Activated T-helper 17 cell treated with anti-CD3 and anti-CD28 coated beads, Interleukin-2, amount 50 U/mL, for 72 hours (primary cell): Measurements from ENCODE around the gene GJD3. TPM values are rescaled to one million over a fixed set of nuclear protein-coding genes. Genes with fewer than 3 reads are reported as not detected.
"Not testable (repeated sequence)": the region's sequence is repeated elsewhere in the genome, so short reads cannot be mapped to it uniquely, and the experiment has no call there.

Experiments
- ATAC-seq: fragments of 150-1000 bp; cut with Tn5 transposase; replicated peaks from 2 replicates; pipeline ENCODE4 v1.10.0; 2021; ENCODE audit warnings: mild to moderate bottlenecking, moderate library complexity
- H3K27ac Mint-ChIP-seq: one replicate; pipeline ENCODE4 v1.8.0; 2022; ENCODE audit warnings: mixed read lengths
- H3K27me3 Mint-ChIP-seq: one replicate; pipeline ENCODE4 v1.8.0; 2022; ENCODE audit warnings: mixed read lengths
- H3K36me3 Mint-ChIP-seq: one replicate; pipeline ENCODE4 v1.8.0; 2022; ENCODE audit warnings: low read depth, mild to moderate bottlenecking, mixed read lengths
- H3K4me1 Mint-ChIP-seq: one replicate; pipeline ENCODE4 v1.8.0; 2022; ENCODE audit warnings: mixed read lengths
- H3K4me3 Mint-ChIP-seq: one replicate; pipeline ENCODE4 v1.8.0; 2022; ENCODE audit warnings: mild to moderate bottlenecking, mixed read lengths
- H3K9me3 Mint-ChIP-seq: one replicate; pipeline ENCODE4 v1.8.0; 2022; ENCODE audit warnings: mixed read lengths
- total RNA-seq, 2 donors: library from RNA; stranded (reverse); gene quantifications; one replicate each; pipeline ENCODE4 v1.2.3, GENCODE V29; 2022

Gene GJD3, protein sequence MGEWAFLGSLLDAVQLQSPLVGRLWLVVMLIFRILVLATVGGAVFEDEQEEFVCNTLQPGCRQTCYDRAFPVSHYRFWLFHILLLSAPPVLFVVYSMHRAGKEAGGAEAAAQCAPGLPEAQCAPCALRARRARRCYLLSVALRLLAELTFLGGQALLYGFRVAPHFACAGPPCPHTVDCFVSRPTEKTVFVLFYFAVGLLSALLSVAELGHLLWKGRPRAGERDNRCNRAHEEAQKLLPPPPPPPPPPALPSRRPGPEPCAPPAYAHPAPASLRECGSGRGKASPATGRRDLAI
- total RNA-seq: not detected

DNA sequence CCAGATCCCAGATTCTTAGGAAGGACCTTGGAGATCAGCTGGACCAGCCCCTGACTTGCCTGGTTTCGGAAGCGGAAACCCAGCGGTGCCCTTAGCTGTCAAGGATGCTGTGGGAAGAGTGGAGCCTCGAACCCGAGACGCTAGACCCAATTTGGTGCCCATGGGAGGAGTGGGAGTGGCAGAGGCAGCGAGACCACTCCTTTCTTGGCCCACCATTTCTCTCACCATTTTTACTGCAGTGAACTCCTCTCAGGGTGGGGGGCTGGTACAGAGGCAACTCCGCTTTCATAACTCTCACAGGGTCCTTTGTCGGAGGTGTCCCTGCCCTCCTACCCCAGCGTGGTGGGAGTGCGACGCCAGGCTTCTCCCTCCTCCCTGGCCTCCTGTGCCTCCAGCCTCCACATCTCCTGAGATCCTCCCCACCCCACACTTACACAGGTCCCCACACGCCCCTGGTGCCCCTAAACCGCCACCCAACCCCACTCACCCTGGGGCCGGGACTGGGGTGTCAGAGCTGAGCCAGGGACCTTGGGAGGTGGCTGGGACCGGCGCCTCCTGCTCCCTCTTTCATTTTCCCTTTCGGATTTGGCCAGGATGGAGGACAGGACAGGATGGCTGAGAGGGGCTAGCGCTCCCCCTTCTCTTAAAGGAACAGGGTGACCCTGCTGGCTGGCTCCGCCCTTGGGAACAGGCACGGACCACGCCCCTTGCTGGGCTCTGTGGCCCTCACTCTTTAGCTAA, at the start of gene GJD3:
Gene GJD3 (minus strand): TSS at position 617 of the 741 bp plus-strand sequence. CDS start 922 bp downstream, outside the sequence.
- H3K36me3 Mint-ChIP-seq: no peaks in the 10 kb centered on the region
- H3K9me3 Mint-ChIP-seq: no peaks in the 10 kb centered on the region
- no peaks in the 10 kb centered on the region for H3K4me1 Mint-ChIP-seq
- H3K27ac Mint-ChIP-seq: no peak within 1 kb of the TSS
- ATAC-seq: no peak
- H3K4me3 Mint-ChIP-seq: peak within 1 kb of the TSS; percentile 38
- peaks cover 13% of the 10 kb centered on the region for H3K27me3 Mint-ChIP-seq

- H3K36me3 Mint-ChIP-seq: peaks cover 85% of the 10 kb centered on the region
- not testable (repeated sequence) for H3K9me3 Mint-ChIP-seq, H3K27ac Mint-ChIP-seq, H3K27me3 Mint-ChIP-seq, H3K4me3 Mint-ChIP-seq, H3K4me1 Mint-ChIP-seq, ATAC-seq
Measured at GRCh38 chr17:40414312-40414711, 49.8 kb upstream of the GJD3 start.

DNA sequence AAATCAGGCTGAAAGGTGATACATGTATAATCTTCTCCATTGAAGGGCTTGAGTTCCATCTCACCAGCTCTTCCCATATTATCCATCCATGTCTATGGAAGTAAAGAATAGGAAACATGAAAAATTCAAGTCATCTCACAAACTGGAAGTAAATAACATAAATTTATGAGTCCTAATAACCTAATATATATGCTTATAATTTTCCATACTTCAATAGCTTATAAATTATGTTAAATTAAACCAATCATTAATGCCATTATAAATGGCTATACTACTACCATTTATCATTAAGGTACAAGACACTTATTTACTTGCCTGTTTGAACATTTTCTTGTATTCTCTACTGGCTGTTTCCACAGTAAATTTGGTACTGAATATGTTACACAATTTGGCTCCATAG, 48.3 kb upstream of the GJD3 start:
- H3K9me3 Mint-ChIP-seq: no peaks in the 10 kb centered on the region
- no peak for ATAC-seq
- peaks cover 93% of the 10 kb centered on the region for H3K36me3 Mint-ChIP-seq
- H3K4me1 Mint-ChIP-seq: peaks cover 8% of the 10 kb centered on the region
- H3K4me3 Mint-ChIP-seq: no peak overlapping the region
- H3K27ac Mint-ChIP-seq: no peak overlapping the region
- no peaks in the 10 kb centered on the region for H3K27me3 Mint-ChIP-seq

DNA sequence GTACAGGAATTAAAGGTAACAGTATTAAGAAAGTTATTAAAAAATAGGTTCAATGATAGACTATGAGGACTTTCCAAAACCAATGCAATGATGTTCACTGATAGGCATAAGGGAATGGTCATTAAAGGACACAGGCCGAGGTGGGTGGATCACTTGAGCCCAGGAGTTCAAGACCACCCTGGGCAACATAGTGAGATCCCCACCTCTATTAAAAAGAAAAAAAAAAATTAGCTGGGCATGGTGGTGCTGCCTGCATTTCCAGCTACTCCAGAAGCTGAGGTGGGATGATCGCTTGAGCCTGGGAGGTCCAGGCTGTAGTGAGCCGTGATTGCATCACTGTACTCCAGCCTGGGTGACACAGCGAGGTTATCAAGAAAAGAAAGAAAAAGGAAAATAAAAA, 47.3 kb upstream of the GJD3 start:
- H3K27me3 Mint-ChIP-seq: no peaks in the 10 kb centered on the region
- H3K36me3 Mint-ChIP-seq: peaks cover 94% of the 10 kb centered on the region
- ATAC-seq: no peak
- H3K9me3 Mint-ChIP-seq: no peaks in the 10 kb centered on the region
- no peak overlapping the region for H3K4me3 Mint-ChIP-seq
- peaks cover 8% of the 10 kb centered on the region for H3K4me1 Mint-ChIP-seq
- H3K27ac Mint-ChIP-seq: no peak overlapping the region

GRCh38 chr17:40410082-40410481, 45.5 kb upstream of the GJD3 start:
- H3K36me3 Mint-ChIP-seq: peaks cover 94% of the 10 kb centered on the region
- peaks cover 8% of the 10 kb centered on the region for H3K4me1 Mint-ChIP-seq
- no peak overlapping the region for H3K27ac Mint-ChIP-seq
- no peak overlapping the region for H3K4me3 Mint-ChIP-seq
- H3K27me3 Mint-ChIP-seq: no peaks in the 10 kb centered on the region
- no peak for ATAC-seq
- no peaks in the 10 kb centered on the region for H3K9me3 Mint-ChIP-seq

GRCh38 chr17:40409540-40409939, 45.0 kb upstream of the GJD3 start:
- H3K4me3 Mint-ChIP-seq, ATAC-seq, H3K27ac Mint-ChIP-seq, H3K9me3 Mint-ChIP-seq, H3K4me1 Mint-ChIP-seq, H3K27me3 Mint-ChIP-seq: not testable (repeated sequence)
- peaks cover 95% of the 10 kb centered on the region for H3K36me3 Mint-ChIP-seq

- Mint-ChIP-seq H3K4me3 (no peak overlapping the region), H3K9me3 (no peaks in the 10 kb centered on the region), H3K27ac (no peak overlapping the region), H3K36me3 (peaks cover 95% of the 10 kb centered on the region), H3K4me1 (peaks cover 8% of the 10 kb centered on the region), H3K27me3 (no peaks in the 10 kb centered on the region)
- ATAC-seq: no peak
Measured at GRCh38 chr17:40407460-40407859, 42.9 kb upstream of the GJD3 start.

- Mint-ChIP-seq H3K9me3 (no peaks in the 10 kb centered on the region), H3K36me3 (peaks cover 96% of the 10 kb centered on the region), H3K27me3 (no peaks in the 10 kb centered on the region), H3K4me3 (no peak overlapping the region), H3K4me1 (peaks cover 5% of the 10 kb centered on the region), H3K27ac (no peak overlapping the region)
- ATAC-seq: no peak
Measured at GRCh38 chr17:40404003-40404402, 39.5 kb upstream of the GJD3 start.

DNA sequence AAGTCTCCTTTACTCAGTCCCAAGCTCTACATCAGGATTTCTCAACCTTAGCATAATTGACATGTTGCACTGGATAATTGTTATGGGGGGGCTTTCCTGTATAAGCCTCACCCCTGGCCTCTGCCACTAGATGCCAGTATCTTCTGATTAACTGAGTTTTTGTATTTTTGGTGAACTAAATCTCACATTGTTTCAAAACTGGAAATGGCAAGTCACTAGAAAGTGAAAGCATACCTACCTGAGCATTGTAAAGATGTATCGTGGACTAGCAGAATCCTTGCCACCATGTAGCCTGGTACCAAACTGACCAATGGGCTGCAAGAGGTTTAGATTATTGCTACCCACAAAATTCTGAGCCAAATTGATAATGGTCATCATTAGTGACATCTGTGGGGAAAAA, 38.1 kb upstream of the GJD3 start:
- peaks cover 100% of the 10 kb centered on the region for H3K36me3 Mint-ChIP-seq
- H3K9me3 Mint-ChIP-seq: no peaks in the 10 kb centered on the region
- H3K4me1 Mint-ChIP-seq: peaks cover 5% of the 10 kb centered on the region
- H3K27ac Mint-ChIP-seq: no peak overlapping the region
- no peak for ATAC-seq
- H3K27me3 Mint-ChIP-seq: no peaks in the 10 kb centered on the region
- peak overlapping the region; percentile 17 for H3K4me3 Mint-ChIP-seq

GRCh38 chr17:40399185-40399584, 34.6 kb upstream of the GJD3 start:
- Mint-ChIP-seq H3K27ac (no peak overlapping the region), H3K4me3 (no peak overlapping the region), H3K9me3 (no peaks in the 10 kb centered on the region), H3K27me3 (no peaks in the 10 kb centered on the region), H3K4me1 (peaks cover 5% of the 10 kb centered on the region), H3K36me3 (peaks cover 100% of the 10 kb centered on the region)
- ATAC-seq: peak; percentile 52

- H3K27me3 Mint-ChIP-seq, ATAC-seq, H3K9me3 Mint-ChIP-seq, H3K27ac Mint-ChIP-seq, H3K4me1 Mint-ChIP-seq, H3K4me3 Mint-ChIP-seq: not testable (repeated sequence)
- H3K36me3 Mint-ChIP-seq: peaks cover 36% of the 10 kb centered on the region
Measured at GRCh38 chr17:40386555-40386954, 22.0 kb upstream of the GJD3 start.

DNA sequence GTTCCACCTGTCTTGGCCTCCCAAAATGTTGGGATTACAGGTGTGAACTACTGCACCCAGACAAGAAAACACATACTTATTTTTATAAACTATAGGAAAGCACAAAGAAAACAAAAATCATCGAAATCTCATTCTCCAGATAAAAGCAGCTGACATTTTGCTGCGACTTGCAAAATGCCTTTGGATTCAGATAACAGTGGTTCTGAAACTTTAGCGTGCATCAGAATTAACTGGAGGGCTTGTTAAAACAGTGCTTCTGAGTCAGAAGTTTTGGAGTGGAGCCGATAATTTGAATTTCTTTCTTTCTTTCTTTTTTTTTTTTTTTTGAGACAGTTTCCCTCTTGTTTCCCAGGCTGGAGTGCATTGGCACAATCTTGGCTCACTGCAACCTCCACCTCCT, 17.7 kb upstream of the GJD3 start:
- Mint-ChIP-seq H3K27me3 (no peaks in the 10 kb centered on the region), H3K27ac (no peak overlapping the region), H3K36me3 (no peaks in the 10 kb centered on the region), H3K4me3 (no peak overlapping the region), H3K9me3 (no peaks in the 10 kb centered on the region), H3K4me1 (no peaks in the 10 kb centered on the region)
- ATAC-seq: no peak

GRCh38 chr17:40378966-40379365, 14.4 kb upstream of the GJD3 start:
- Mint-ChIP-seq H3K27ac (no peak overlapping the region), H3K9me3 (no peaks in the 10 kb centered on the region), H3K36me3 (no peaks in the 10 kb centered on the region), H3K4me1 (peaks cover 5% of the 10 kb centered on the region), H3K4me3 (no peak overlapping the region), H3K27me3 (peaks cover 4% of the 10 kb centered on the region)
- no peak for ATAC-seq

DNA sequence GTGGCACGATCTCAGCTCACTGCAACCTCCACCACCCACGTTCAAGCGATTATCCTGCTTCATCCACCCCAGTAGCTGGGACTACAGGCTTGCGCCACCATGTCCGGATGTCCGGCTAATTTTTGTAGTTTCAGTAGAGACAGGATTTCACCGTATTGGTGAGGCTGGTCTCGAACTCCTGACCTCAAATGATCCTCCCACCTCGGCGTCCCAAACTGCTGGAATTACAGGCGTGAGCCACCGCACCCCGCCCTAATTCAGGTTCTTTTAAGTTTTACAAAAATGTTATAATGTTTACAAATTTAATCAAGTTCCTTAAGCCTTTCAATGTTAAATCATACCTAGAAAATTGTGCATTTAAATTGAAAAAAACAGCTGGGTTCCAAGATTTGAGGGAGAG, 13.3 kb upstream of the GJD3 start:
- Mint-ChIP-seq H3K4me1 (peaks cover 12% of the 10 kb centered on the region), H3K36me3 (no peaks in the 10 kb centered on the region), H3K4me3 (no peak overlapping the region), H3K27ac (no peak overlapping the region), H3K9me3 (no peaks in the 10 kb centered on the region), H3K27me3 (peaks cover 4% of the 10 kb centered on the region)
- no peak for ATAC-seq

GRCh38 chr17:40376541-40376940, 12.0 kb upstream of the GJD3 start:
- Mint-ChIP-seq H3K4me1 (peaks cover 17% of the 10 kb centered on the region), H3K4me3 (peak overlapping the region; percentile 32)
- not testable (repeated sequence) for H3K27me3 Mint-ChIP-seq, H3K9me3 Mint-ChIP-seq, ATAC-seq, H3K36me3 Mint-ChIP-seq, H3K27ac Mint-ChIP-seq
